GM12875 (cell line): ENCODE data around the gene CCDC192.

Experiments
- H3K4me3 ChIP-seq: one replicate; pipeline ENCODE4 v1.5.1; 2011; ENCODE audit warnings: low read depth, low read length, control low read depth
- TF ChIP-seq, protein P1 (sequence below): IDR thresholded peaks from 2 replicates; pipeline ENCODE4 v1.5.1; 2011; ENCODE audit warnings: low read depth, mild to moderate bottlenecking, control low read depth, inconsistent platforms, low read length, moderate library complexity, borderline replicate concordance; ENCODE audit not compliant: insufficient read depth

The CCDC192 gene

DNA sequence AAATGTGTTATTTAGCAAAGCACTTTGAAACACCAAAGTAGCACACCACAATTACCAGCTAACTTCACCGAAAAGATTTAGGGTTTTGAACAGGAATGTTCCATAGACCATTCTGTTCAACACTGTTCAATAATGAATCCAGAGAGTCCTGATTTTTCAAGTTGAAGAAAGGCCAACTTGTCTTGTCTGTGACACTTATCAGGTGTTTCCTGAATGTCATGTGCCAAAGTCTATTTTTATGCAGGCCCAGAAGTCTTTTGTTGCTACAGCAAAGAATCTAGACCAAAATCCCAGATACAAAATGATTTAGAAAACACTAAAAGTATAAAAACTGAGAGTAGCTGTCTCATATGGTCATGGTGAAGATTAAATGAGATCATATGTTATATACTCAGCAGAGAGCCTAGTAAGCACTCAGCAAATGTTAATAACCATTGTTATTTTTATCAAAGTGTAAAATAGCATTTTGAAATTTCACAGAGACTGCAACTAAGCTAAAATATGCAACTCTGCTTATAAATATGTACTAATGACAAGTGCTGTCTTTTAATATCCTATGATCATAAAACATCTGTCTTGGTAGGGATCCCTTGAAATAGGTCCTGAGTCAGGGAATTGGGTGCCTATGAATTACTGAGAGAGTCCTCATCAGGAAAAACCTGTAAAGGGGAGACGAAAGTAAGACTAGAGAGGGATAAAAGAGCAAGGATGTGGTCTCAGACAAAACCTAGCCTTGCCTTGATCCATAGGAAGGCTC lies 258.0 kb downstream of the CCDC192 start:
- no peak overlapping the region for H3K4me3 ChIP-seq
- TF ChIP-seq, protein P1, sequence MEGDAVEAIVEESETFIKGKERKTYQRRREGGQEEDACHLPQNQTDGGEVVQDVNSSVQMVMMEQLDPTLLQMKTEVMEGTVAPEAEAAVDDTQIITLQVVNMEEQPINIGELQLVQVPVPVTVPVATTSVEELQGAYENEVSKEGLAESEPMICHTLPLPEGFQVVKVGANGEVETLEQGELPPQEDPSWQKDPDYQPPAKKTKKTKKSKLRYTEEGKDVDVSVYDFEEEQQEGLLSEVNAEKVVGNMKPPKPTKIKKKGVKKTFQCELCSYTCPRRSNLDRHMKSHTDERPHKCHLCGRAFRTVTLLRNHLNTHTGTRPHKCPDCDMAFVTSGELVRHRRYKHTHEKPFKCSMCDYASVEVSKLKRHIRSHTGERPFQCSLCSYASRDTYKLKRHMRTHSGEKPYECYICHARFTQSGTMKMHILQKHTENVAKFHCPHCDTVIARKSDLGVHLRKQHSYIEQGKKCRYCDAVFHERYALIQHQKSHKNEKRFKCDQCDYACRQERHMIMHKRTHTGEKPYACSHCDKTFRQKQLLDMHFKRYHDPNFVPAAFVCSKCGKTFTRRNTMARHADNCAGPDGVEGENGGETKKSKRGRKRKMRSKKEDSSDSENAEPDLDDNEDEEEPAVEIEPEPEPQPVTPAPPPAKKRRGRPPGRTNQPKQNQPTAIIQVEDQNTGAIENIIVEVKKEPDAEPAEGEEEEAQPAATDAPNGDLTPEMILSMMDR, result no peak

DNA sequence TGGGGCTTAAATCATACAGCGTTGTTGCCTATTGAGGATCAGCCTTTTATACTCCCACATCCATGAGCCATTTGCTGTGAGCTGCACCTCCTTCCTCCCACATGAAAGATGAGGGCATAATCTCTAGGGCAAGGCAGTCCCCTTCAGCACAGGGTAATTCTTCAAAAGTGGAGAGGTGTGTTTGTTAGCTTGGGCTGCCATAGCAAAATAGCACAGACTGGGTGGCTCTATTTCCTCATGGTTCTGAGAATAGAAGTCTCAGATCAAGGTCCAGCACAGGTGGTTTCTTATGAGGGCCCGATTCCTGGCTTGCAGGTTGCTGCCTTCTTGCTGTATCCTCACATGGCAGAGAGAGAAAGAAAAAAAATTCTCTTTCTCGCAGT lies 258.6 kb downstream of the CCDC192 start:
- TF ChIP-seq, protein P1, result no peak
- no peak overlapping the region for H3K4me3 ChIP-seq

GRCh38 chr5:127962491-127962890 lies 259.3 kb downstream of the CCDC192 start:
- TF ChIP-seq, protein P1, result no peak
- no peak overlapping the region for H3K4me3 ChIP-seq

DNA sequence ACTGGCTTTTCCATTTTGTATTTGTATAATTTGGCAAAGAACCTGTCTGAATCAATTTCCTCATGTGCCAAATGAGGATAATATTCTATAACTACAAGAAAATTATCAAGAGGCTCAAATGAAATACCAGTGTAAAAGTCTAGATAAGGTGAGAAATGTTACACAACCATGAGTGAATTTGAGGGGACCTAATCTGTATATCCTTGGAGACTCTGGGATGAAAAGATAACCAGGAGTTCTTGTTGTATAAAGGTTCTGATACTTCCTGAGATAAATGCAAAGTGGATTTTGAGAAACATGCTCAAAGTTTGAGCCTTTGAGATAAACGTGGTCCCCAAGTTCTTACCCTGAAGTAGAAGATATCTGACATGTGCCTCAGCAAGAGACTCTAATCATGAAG lies 260.0 kb downstream of the CCDC192 start:
- TF ChIP-seq, protein P1, result no peak
- no peak overlapping the region for H3K4me3 ChIP-seq

DNA sequence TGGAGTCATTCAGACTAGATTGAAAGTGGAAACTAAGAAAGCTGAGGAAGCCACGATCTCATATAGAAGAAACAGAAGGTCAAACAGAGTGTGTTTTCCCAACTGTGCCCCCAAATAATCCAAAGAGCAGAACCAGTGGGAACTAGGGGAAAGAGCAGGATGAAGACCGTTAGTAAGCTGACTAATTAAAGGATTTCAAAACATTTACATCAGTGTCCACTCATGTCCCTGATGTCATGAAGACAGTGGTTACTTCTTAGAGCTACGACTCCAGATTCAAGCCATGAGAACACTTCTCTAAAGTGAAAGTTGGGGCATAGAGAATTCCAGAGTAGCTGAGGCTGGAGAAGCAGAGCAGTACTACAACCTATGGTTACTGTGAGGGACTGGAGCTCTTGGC lies 260.7 kb downstream of the CCDC192 start:
- H3K4me3 ChIP-seq, result no peak overlapping the region
- TF ChIP-seq, protein P1, result no peak

GRCh38 chr5:127967323-127967982 lies 264.3 kb downstream of the CCDC192 start:
- no peak overlapping the region for H3K4me3 ChIP-seq
- TF ChIP-seq, protein P1, result no peak
